Measurements from ENCODE around the gene GABRP.
A peak's percentile ranks its signal among the peaks of the same experiment; 100 is the strongest.
"Not testable (repeated sequence)": the region's sequence is repeated elsewhere in the genome, so short reads cannot be mapped to it uniquely, and the experiment has no call there.

GABRP gene

GRCh38 chr5:170755679-170756456 lies 27.7 kb upstream of the GABRP start:
- DNase-seq, result no peak

DNA sequence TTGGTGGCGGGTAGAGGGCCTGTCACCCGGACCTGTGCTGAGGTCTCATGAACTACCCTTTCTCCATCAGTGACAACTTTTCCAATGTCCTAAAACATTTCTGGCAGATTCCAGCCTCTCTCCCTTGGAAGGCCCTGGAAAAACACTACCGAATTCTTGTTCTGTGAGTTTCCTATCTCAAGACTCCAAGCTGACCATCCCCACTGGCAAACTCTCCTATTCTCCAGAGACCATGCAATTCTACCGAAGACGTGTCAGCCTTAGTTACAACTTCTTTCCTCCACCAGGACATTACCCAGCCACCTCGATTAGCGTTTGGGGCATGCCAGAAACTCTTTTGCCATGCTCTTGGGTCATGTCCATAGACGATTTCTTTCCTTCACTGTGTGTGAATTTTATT lies 26.8 kb upstream of the GABRP start:
- DNase-seq, result no peak

- DNase-seq, result no peak
Measured at GRCh38 chr5:170757182-170757601, 26.3 kb upstream of the GABRP start.

DNA sequence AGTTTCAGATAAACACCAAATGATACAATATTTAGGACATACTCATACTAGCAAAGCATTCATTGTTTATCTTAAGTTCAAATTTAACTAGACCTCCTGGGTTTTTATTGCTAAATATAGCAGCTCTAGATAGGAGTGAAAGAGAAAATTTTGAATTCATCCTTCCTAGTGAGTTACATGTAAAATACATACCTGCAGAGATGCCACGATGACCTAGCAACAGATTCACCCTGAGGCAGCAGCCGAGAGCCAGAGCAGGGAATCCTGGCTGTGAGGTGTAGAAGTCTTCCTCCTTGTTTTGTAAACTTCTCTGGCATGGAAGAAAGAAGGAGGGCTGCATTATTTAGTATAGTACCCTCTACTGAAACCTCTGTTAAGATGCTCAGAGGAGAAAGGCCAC lies 25.9 kb upstream of the GABRP start:
- no peak for DNase-seq

GRCh38 chr5:170758481-170758880 lies 25.0 kb upstream of the GABRP start:
- DNase-seq, result no peak

DNA sequence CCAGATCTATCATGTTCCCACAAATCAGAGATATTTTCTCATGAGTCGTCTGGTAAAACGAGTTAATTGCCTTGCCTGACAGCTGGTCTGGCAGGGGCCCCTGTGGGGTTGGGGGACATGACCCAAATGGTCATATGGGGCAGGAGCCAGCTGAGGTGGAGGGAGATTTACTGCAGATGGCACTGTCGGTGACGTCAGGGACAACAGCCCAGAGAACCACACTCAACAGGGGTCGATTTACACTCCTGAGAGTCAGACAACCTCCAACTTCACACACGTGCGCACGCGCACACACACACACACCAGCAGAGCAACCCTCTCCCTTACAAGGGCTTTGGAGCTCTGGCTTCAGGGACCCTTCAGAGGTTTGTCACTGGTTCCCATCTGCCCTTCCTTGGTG lies 23.4 kb upstream of the GABRP start:
- DNase-seq, result no peak

DNA sequence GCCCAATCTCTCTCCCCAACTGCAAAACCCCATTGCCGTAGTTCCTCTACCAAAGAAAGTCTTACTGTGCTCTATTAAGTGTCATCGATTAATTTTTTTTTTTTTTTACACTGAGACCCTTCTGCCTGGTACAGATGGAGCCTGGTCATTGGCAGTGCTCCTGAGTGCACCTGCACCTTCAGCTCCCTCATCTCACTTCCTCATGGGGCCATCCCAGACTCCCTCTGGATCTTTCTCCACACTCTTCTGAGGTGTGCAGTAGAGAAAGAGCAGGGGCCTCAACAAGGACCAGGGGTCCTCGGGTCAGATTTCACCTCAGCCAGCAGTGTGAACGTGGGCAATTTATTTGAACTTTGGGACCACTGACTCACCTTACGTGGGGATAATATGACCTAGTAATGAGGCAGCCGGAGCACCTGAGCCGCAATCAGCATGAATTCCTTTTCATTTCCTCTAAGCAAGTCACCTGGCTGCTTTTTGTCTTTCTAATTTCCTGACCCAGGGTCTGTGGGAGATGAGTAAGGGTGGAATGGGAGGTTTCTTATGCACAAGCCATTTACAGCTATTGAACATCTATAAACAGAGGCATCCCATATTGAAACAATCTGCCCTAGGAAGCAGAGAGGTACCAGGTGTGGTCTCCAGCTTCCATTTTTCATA lies 22.3 kb upstream of the GABRP start:
- no peak for DNase-seq

DNA sequence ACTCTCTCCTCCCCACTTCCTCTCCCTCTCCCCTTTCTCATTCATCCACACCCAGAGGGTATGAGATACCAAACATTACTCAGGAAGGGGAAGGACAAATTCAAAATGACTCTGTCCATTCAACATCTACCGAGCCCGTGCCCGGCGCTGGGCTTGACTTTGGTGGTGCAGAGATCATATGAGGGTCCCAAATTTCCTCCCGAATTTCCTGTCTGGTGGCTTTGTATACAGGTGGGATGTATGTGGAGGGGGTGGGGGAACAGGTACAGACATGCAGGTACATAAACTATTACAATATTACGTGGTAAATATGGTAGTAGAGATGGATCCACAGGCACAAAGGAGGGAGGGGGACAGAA lies 21.8 kb upstream of the GABRP start:
- no peak for DNase-seq

DNA sequence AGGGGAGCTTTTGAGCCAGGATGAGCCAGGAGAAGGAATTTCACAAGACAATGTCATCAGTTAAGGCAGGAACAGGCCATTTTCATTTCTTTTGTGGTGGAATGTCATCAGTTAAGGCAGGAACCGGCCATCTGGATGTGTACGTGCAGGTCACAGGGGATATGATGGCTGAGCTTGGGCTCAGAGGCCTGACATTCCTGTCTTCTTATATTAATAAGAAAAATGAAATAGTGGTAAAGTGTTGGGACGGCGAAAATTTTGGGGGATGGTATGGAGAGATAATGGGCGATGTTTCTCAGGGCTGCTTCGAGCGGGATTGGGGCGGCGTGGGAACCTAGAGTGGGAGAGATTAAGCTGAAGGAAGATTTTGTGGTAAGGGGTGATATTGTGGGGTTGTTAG lies 21.2 kb upstream of the GABRP start:
- DNase-seq, result not testable (repeated sequence)

GRCh38 chr5:170765868-170766267 lies 17.7 kb upstream of the GABRP start:
- DNase-seq, result not testable (repeated sequence)

- DNase-seq, result peak in 1 of 51 donors; percentile 3
Measured at GRCh38 chr5:170769246-170769645, 14.3 kb upstream of the GABRP start.

GRCh38 chr5:170769898-170770416 lies 13.6 kb upstream of the GABRP start:
- DNase-seq, result no peak

GRCh38 chr5:170771496-170771895 lies 12.0 kb upstream of the GABRP start:
- DNase-seq, result no peak

GRCh38 chr5:170773024-170773985 lies 10.2 kb upstream of the GABRP start:
- DNase-seq, result no peak

DNA sequence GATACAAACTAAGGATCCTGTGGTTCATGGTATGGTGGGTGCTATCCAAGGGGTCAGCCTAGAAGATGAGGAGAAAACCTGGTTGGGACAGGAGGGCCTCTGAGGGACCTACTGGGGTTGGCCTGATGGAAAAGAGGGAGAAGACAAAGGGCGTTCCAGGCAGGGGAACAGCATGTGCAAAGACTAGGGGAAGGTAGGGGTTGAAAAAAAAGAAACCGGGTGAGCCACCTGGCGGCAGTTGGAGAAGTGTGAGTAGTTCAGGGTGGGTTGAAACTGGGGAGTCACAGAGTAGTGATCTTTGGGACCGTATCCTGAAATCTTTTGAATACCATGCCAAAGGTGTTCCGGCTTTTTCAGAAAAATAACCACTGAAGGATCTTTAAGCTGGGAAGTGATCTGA lies 8.7 kb upstream of the GABRP start:
- no peak for DNase-seq

DNA sequence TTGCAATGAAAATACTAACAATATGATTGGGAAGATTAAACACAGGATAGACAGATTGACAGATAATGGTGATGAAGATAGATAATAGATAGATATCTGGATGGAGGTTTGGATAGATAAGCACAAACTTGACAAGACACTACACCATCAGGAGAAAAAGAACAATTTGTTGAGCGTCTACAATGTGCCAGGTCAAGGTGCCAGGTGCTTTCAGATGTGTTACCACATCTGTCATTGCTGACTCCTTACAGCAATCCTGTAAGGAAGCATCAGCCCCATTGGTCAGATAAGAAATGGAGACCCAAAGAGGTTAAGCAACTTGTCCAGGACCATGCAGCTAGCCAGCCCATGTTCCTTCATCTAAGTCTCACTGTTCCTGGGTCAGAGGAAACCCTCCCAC lies 1.6 kb upstream of the GABRP start:
- no peak for DNase-seq

- DNase-seq, result peak in 1 of 51 donors; percentile 6
Measured at GRCh38 chr5:170782438-170782837, 1.1 kb upstream of the GABRP start.

- no peak for DNase-seq
Measured at GRCh38 chr5:170785416-170785815, 1.9 kb downstream of the GABRP start.

GRCh38 chr5:170787216-170787615 lies 3.7 kb downstream of the GABRP start:
- DNase-seq, result no peak

DNA sequence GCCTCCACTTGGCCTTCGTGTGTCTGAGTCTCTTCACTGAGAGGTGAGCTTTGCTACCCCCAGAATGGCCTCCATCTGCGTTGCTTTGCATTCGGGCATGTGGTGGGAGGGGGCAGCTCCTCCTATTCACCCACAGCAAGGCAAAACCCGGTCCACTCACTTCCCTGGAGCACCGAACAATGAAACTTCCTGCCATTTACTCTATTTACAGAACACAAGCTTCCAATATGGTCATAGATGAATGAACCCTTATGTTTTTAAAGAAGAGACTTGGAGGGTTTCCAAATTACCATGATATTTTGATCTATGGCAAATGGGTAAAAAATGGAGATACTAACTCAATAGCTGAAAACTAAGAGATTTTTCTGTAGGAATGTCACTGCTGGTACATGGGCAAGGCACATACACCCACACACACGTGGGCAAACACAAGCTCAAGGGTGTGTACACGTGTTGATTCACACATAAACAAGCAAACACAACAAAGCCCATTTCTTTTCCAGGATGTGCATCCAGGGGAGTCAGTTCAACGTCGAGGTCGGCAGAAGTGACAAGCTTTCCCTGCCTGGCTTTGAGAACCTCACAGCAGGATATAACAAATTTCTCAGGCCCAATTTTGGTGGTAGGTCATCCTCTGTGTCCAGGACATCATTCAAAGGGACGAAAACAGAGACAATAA lies 5.2 kb downstream of the GABRP start:
- DNase-seq, result no peak

- peak in 39 of 51 donors; percentile 3 to 76 (median 40) for DNase-seq
Measured at GRCh38 chr5:170791325-170791954, 7.9 kb downstream of the GABRP start.

Measured in hypothalamus (tissue), 51 donors.